A549 (cell line): ENCODE results near the gene ANKRD17. TPM values are rescaled to one million over a fixed set of nuclear protein-coding genes. Genes with fewer than 3 reads are reported as not detected.
"Not testable (repeated sequence)": the region's sequence is repeated elsewhere in the genome, so short reads cannot be mapped to it uniquely, and the experiment has no call there.

Experiments
- ATAC-seq, 2 experiments: fragments of 200-7000 bp in 1 of 2; fragments of >200 bp in 1 of 2; cut with Nextera tagmentation in 1 of 2; cut with Tn5 transposase in 1 of 2; 3 replicates each; pipeline versions ENCODE4 v1.8.0 to v1.9.1; 2018 to 2020; ENCODE audit warnings: mild to moderate bottlenecking in 1 of 2, moderate library complexity in 1 of 2
- CTCF ChIA-PET: fragments of 300-600 bp; sonication (Branson Sonifier 250); formaldehyde crosslinking; extraction: SDS; loops from one replicate; lab custom pipeline; 2021; ENCODE audit warnings: antibody characterized with exemption, inconsistent platforms; lab: Yijun Ruan, JAX
- POLR2A ChIA-PET: fragments of 350-600 bp; formaldehyde crosslinking; extraction: SDS; loops from one replicate; lab custom pipeline; 2021; ENCODE audit warnings: antibody characterized with exemption, inconsistent platforms; lab: Yijun Ruan, JAX
- DNase-seq, 2 experiments: peaks; one replicate each; pipeline versions ENCODE4 v3.0.0 to v3.0.0-alpha.2; 2011 to 2016; ENCODE audit warnings: low read depth in 1 of 2, low spot score in 1 of 2
- FAIRE-seq: peaks from 2 replicates; lab custom pipeline; 2011; peaks lifted over from hg19 to GRCh38; lab: Jason Lieb, UNC
- H3K27ac ChIP-seq, 2 experiments: fragments of >200 bp; sonication (Bioruptor Twin); formaldehyde crosslinking; 3 replicates each; pipeline ENCODE4 v1.5.1; 2016 to 2017
- H3K4me1 ChIP-seq: fragments of >200 bp; sonication (Bioruptor Twin); formaldehyde crosslinking; 3 replicates; pipeline ENCODE4 v1.6.1; 2016
- H3K4me2 ChIP-seq: fragments of >200 bp; sonication (Bioruptor Twin); formaldehyde crosslinking; 3 replicates; pipeline ENCODE4 v1.6.1; 2016
- H3K4me3 ChIP-seq: fragments of >200 bp; sonication (Bioruptor Twin); formaldehyde crosslinking; 3 replicates; pipeline ENCODE4 v1.5.1; 2016
- H3K9me3 ChIP-seq: fragments of >200 bp; sonication (Bioruptor Twin); formaldehyde crosslinking; 3 replicates; pipeline ENCODE4 v1.6.1; 2016
- BHLHE40 ChIP-seq: IDR thresholded peaks from 2 replicates; pipeline ENCODE4 v1.6.1; 2012; ENCODE audit warnings: low read depth, low read length, inconsistent platforms
- E2F6 ChIP-seq: IDR thresholded peaks from 2 replicates; pipeline ENCODE4 v1.6.1; 2012; ENCODE audit warnings: low read depth, borderline replicate concordance
- EHMT2 ChIP-seq: fragments of 200-600 bp; sonication (generic); IDR thresholded peaks from 2 replicates; pipeline ENCODE4 v1.6.1; 2016; ENCODE audit warnings: antibody characterized with exemption, low read depth, mild to moderate bottlenecking, moderate library complexity
- GATA3 ChIP-seq: IDR thresholded peaks from 2 replicates; pipeline ENCODE4 v1.6.1; 2012; ENCODE audit warnings: borderline replicate concordance
- NR3C1 ChIP-seq: fragments of >200 bp; sonication (Bioruptor Twin); formaldehyde crosslinking; IDR thresholded peaks from 3 replicates; pipeline ENCODE4 v1.6.1; 2017
- PBX3 ChIP-seq: IDR thresholded peaks from 2 replicates; pipeline ENCODE4 v1.6.1; 2012
- POLR2A ChIP-seq: IDR thresholded peaks from 2 replicates; pipeline ENCODE4 v1.6.1; 2012; ENCODE audit warnings: mild to moderate bottlenecking, low read length
- POLR2AphosphoS2 ChIP-seq: conservative IDR thresholded peaks from 2 replicates; pipeline ENCODE4 v1.6.1; 2012; ENCODE audit warnings: low read length, improper control_type of control experiment, inconsistent platforms
- REST ChIP-seq: fragments of 200-600 bp; sonication (generic); IDR thresholded peaks from 2 replicates; pipeline ENCODE4 v1.6.1; 2016; ENCODE audit warnings: antibody characterized with exemption, mild to moderate bottlenecking, moderate library complexity
- USF2 ChIP-seq: fragments of 450-650 bp; IDR thresholded peaks from 2 replicates; pipeline ENCODE4 v1.6.1; 2014; ENCODE audit warnings: antibody characterized with exemption
- ZC3H11A ChIP-seq: fragments of 450-650 bp; IDR thresholded peaks from 2 replicates; pipeline ENCODE4 v1.6.1; 2014; ENCODE audit warnings: antibody characterized with exemption, mild to moderate bottlenecking
- ZSCAN20 ChIP-seq: fragments of 250-450 bp; sonication (Bioruptor Pico); IDR thresholded peaks from 2 replicates; pipeline ENCODE4 v1.8.0; 2022; ENCODE audit warnings: mild to moderate bottlenecking, moderate library complexity
- WGBS: methylation state at CpG from one replicate; pipeline ENCODE4 v1.1.6; 2017; ENCODE audit errors: missing lambda C conversion rate; 5-methylcytosine and 5-hydroxymethylcytosine counted together
- polyA plus RNA-seq, 4 experiments: library from polyadenylated mRNA; depleted of rRNA in 3 of 4; stranded (reverse); fragments of >200 nt; fragmentation: RNase III in 1 of 4; extraction: RNeasy Plus Mini Kit Qiagen cat#74134 plus additional on column Dnase treatment in 1 of 4; gene quantifications; 2 replicates in 3 of 4; 3 replicates in 1 of 4; pipeline ENCODE4 v1.2.3, GENCODE V29; 2011 to 2017

The ANKRD17 gene
- polyA plus RNA-seq, 2 of the 4 experiments (the other 2 are of a cell fraction), result 18.1 to 43.5 TPM

GRCh38 chr4:73303711-73304110 lies 45.1 kb upstream of the ANKRD17 start:
- DNase-seq, result no peak
- Histone ChIP-seq H3K9me3 (no peaks in the 10 kb centered on the region), H3K4me1 (no peaks in the 10 kb centered on the region; the same call in 1 of the 3 replicates), H3K27ac (no peak overlapping the region), H3K4me2 (no peak overlapping the region), H3K4me3 (no peak overlapping the region)
- ChIA-PET POLR2A (no interaction called here), CTCF (no interaction called here)
- WGBS, result 90% methylated on average over 4 of the region's 4 CpGs
- FAIRE-seq, result no peak
- ATAC-seq, result no peak
- TF ChIP-seq BHLHE40 (no peak), REST (no peak), ZSCAN20 (no peak), USF2 (no peak), NR3C1 (no peak), E2F6 (no peak), PBX3 (no peak), EHMT2 (no peak), GATA3 (no peak), POLR2AphosphoS2 (no peak)

- ChIA-PET POLR2A (no interaction called here), CTCF (interaction anchor here (1.2 kb wide), 1 partner anchor 9 kb away, joined by 6 read pairs; no protein-coding TSS in a partner anchor)
- no peak overlapping the region for H3K4me3 ChIP-seq
- WGBS, result 68% methylated on average over 20 of the region's 25 CpGs
- ATAC-seq (no peak), DNase-seq (no peak), FAIRE-seq (no peak)
- TF ChIP-seq ZC3H11A (no peak), E2F6 (no peak), POLR2A (no peak), USF2 (no peak), PBX3 (no peak)
- H3K4me1 ChIP-seq, result no peaks in the 10 kb centered on the region
- no peaks in the 10 kb centered on the region for H3K9me3 ChIP-seq
- no peak overlapping the region for H3K4me2 ChIP-seq
- no peak overlapping the region for H3K27ac ChIP-seq
These were observed 41.1 kb upstream of the ANKRD17 start for GRCh38 chr4:73299548-73300280.

GRCh38 chr4:73292661-73293060 lies 34.1 kb upstream of the ANKRD17 start:
- H3K4me2 ChIP-seq, DNase-seq, H3K9me3 ChIP-seq, FAIRE-seq, H3K27ac ChIP-seq, POLR2A ChIA-PET, ATAC-seq, H3K4me1 ChIP-seq, H3K4me3 ChIP-seq: not testable (repeated sequence)
- CTCF ChIA-PET, result interaction anchor here (1.0 kb wide), 1 partner anchor 20 kb away, joined by 3 read pairs; no protein-coding TSS in a partner anchor
- WGBS, result 47% methylated on average over 4 of the region's 9 CpGs
